ENCODE results near the gene NXPH2. TPM values are rescaled to one million over a fixed set of nuclear protein-coding genes. Genes with fewer than 3 reads are reported as not detected.

Gene NXPH2
- total and polyA plus RNA-seq, 9 donors, result 0.67 to 10.0 (median 2.5) TPM

- Histone ChIP-seq H3K4me1 (ENCODE audit: insufficient read depth) (no peaks in the 10 kb centered on the region), H3K36me3 (no peaks in the 10 kb centered on the region), H3K27me3 (no peaks in the 10 kb centered on the region), H3K9me3 (no peaks in the 10 kb centered on the region), H3K4me3 (no peak overlapping the region), H3K27ac (no peak overlapping the region)
- TF ChIP-seq EP300 (IDR thresholded peaks at IDR 0.05) (no peak), POLR2A (IDR thresholded peaks at IDR 0.05) (no peak), CTCF (IDR thresholded peaks at IDR 0.05) (no peak)
- no peak for DNase-seq
- 80 to 82% (median 81%) methylated on average over 7 of the region's 7 CpGs for WGBS, 3 donors
- intact Hi-C loops (cut with DNase I), result no loop called here
Observed at GRCh38 chr2:138723196-138723987, 56.8 kb downstream of the NXPH2 start.

GRCh38 chr2:138722316-138722715 lies 57.9 kb downstream of the NXPH2 start:
- TF ChIP-seq EP300 (IDR thresholded peaks at IDR 0.05), result no peak
- no peak for TF ChIP-seq CTCF (IDR thresholded peaks at IDR 0.05)
- no peak for TF ChIP-seq POLR2A (IDR thresholded peaks at IDR 0.05)
- WGBS, 3 donors, result 84 to 88% (median 85%) methylated on average over 4 of the region's 4 CpGs
- H3K27ac ChIP-seq, result no peak overlapping the region
- H3K4me3 ChIP-seq, result no peak overlapping the region
- H3K36me3 ChIP-seq, result no peaks in the 10 kb centered on the region
- no peaks in the 10 kb centered on the region for H3K9me3 ChIP-seq
- no peaks in the 10 kb centered on the region for H3K4me1 ChIP-seq (ENCODE audit: insufficient read depth)
- intact Hi-C loops (cut with DNase I), result no loop called here
- no peak for DNase-seq
- H3K27me3 ChIP-seq, result no peaks in the 10 kb centered on the region

GRCh38 chr2:138720035-138720838 lies 60.0 kb downstream of the NXPH2 start:
- DNase-seq, result no peak
- WGBS, 3 donors, result 88 to 90% (median 89%) methylated on average over 11 of the region's 11 CpGs
- intact Hi-C loops (cut with DNase I), result no loop called here

GRCh38 chr2:138718405-138718804 lies 61.8 kb downstream of the NXPH2 start:
- H3K36me3 ChIP-seq, result no peaks in the 10 kb centered on the region
- intact Hi-C loops (cut with DNase I), result no loop called here
- no peaks in the 10 kb centered on the region for H3K27me3 ChIP-seq
- no peaks in the 10 kb centered on the region for H3K9me3 ChIP-seq
- DNase-seq, result no peak
- no peak overlapping the region for H3K4me3 ChIP-seq
- H3K27ac ChIP-seq, result no peak overlapping the region
- no peaks in the 10 kb centered on the region for H3K4me1 ChIP-seq (ENCODE audit: insufficient read depth)
- TF ChIP-seq CTCF (IDR thresholded peaks at IDR 0.05) (no peak), EP300 (IDR thresholded peaks at IDR 0.05) (no peak), POLR2A (IDR thresholded peaks at IDR 0.05) (no peak)

More at GRCh38 chr2:138720035-138720838, 60.0 kb downstream of the NXPH2 start:
- Histone ChIP-seq H3K9me3 (no peaks in the 10 kb centered on the region), H3K4me1 (ENCODE audit: insufficient read depth) (no peaks in the 10 kb centered on the region), H3K27me3 (no peaks in the 10 kb centered on the region), H3K27ac (no peak overlapping the region), H3K4me3 (no peak overlapping the region), H3K36me3 (no peaks in the 10 kb centered on the region)
- no peak for TF ChIP-seq EP300 (IDR thresholded peaks at IDR 0.05)
- TF ChIP-seq CTCF (IDR thresholded peaks at IDR 0.05), result no peak
- no peak for TF ChIP-seq POLR2A (IDR thresholded peaks at IDR 0.05)

Measured in ovary (tissue), 9 donors.